ENCODE results near the gene C6orf47. TPM values are rescaled to one million over a fixed set of nuclear protein-coding genes. Genes with fewer than 3 reads are reported as not detected.

C6orf47 gene
- total RNA-seq, 4 donors from 2014 or later, result 22.2 to 34.9 (median 26.8) TPM

- intact Hi-C loops (cut with DNase I; ENCODE audit: low total_unique reads), result loop anchor here (5.0 kb wide), 1 partner anchor 1311 kb away; no protein-coding TSS in a partner anchor
- TF ChIP-seq POLR2A (IDR thresholded peaks at IDR 0.05), result no peak
- no peak for TF ChIP-seq CTCF (IDR thresholded peaks at IDR 0.05 in 4 of 5, conservative IDR thresholded peaks at IDR 0.05 in 1 of 5)
- no peak for ATAC-seq
- in situ Hi-C loops (cut with MboI; ENCODE audit: low sequenced_read_pairs in 4 of 4), result loop anchor here in 2 of 4 donors (25.0 kb wide), 2 partner anchors 301 to 526 kb away; partner anchors contain the start of genes AGER (in 2 of the 2), AGPAT1 (in 2 of the 2), GPSM3 (in 2 of the 2) and PBX2 (in 2 of the 2)
- Histone ChIP-seq H3K27me3 (no peaks in the 10 kb centered on the region), H3K9me3 (no peaks in the 10 kb centered on the region), H3K4me1 (peaks cover 36 to 42% of the 10 kb centered on the region in 2 donors), H3K4me3 (peak overlapping the region in 2 of 4 donors; percentile 71 to 82), H3K27ac (peak overlapping the region; percentile 80 to 100 (median 87)), H3K36me3 (peaks cover 0 to 14% of the 10 kb centered on the region in 2 donors)
- DNase-seq, result no peak
Measured at GRCh38 chr6:31661262-31662123, 915 bp upstream of the C6orf47 start.

- TF ChIP-seq CTCF (IDR thresholded peaks at IDR 0.05 in 4 of 5, conservative IDR thresholded peaks at IDR 0.05 in 1 of 5), result no peak
- TF ChIP-seq POLR2A (IDR thresholded peaks at IDR 0.05), result no peak
- peak overlapping the region; percentile 80 to 100 (median 87) for H3K27ac ChIP-seq
- intact Hi-C loops (cut with DNase I; ENCODE audit: low total_unique reads) (loop anchor here (1.0 to 5.0 kb wide), 2 partner anchors 8 to 1312 kb away; partner anchors contain the start of gene BAG6), in situ Hi-C loops (cut with MboI; ENCODE audit: low sequenced_read_pairs in 4 of 4) (loop anchor here in 2 of 4 donors (25.0 kb wide), 2 partner anchors 302 to 527 kb away; partner anchors contain the start of genes AGER (in 2 of the 2), AGPAT1 (in 2 of the 2), GPSM3 (in 2 of the 2) and PBX2 (in 2 of the 2))
- H3K36me3 ChIP-seq, result peaks cover 0 to 14% of the 10 kb centered on the region in 2 donors
- peak in 1 of 2 donors; percentile 17 for ATAC-seq
- H3K4me1 ChIP-seq, result peaks cover 34 to 40% of the 10 kb centered on the region in 2 donors
- DNase-seq, result no peak
- no peaks in the 10 kb centered on the region for H3K27me3 ChIP-seq
- peak overlapping the region; percentile 58 to 82 (median 76) for H3K4me3 ChIP-seq
- H3K9me3 ChIP-seq, result no peaks in the 10 kb centered on the region
Measured at GRCh38 chr6:31659649-31660380, 763 bp downstream of the C6orf47 start.

- no peak for TF ChIP-seq CTCF (IDR thresholded peaks at IDR 0.05 in 4 of 5, conservative IDR thresholded peaks at IDR 0.05 in 1 of 5)
- intact Hi-C loops (cut with DNase I; ENCODE audit: low total_unique reads), result no loop called here
- Histone ChIP-seq H3K27me3 (no peaks in the 10 kb centered on the region), H3K36me3 (peaks cover 0 to 14% of the 10 kb centered on the region in 2 donors), H3K27ac (peak overlapping the region; percentile 80 to 100 (median 87)), H3K4me1 (peaks cover 30 to 38% of the 10 kb centered on the region in 2 donors), H3K9me3 (no peaks in the 10 kb centered on the region), H3K4me3 (peak overlapping the region; percentile 58 to 82 (median 76))
- no peak for DNase-seq
- in situ Hi-C loops (cut with MboI; ENCODE audit: low sequenced_read_pairs in 4 of 4), result loop anchor here in 2 of 4 donors (25.0 kb wide), 2 partner anchors 303 to 528 kb away; partner anchors contain the start of genes AGER (in 2 of the 2), AGPAT1 (in 2 of the 2), GPSM3 (in 2 of the 2) and PBX2 (in 2 of the 2)
- no peak for ATAC-seq
Measured at GRCh38 chr6:31658983-31659648, 1.5 kb downstream of the C6orf47 start.

GRCh38 chr6:31658158-31658688, 2.4 kb downstream of the C6orf47 start:
- Histone ChIP-seq H3K4me3 (no peak overlapping the region), H3K27me3 (no peaks in the 10 kb centered on the region), H3K27ac (peak overlapping the region in 1 of 4 donors; percentile 100), H3K4me1 (peaks cover 29 to 36% of the 10 kb centered on the region in 2 donors), H3K9me3 (no peaks in the 10 kb centered on the region), H3K36me3 (peaks cover 0 to 8% of the 10 kb centered on the region in 2 donors)
- no peak for DNase-seq
- ATAC-seq, result no peak
- intact Hi-C loops (cut with DNase I; ENCODE audit: low total_unique reads) (no loop called here), in situ Hi-C loops (cut with MboI; ENCODE audit: low sequenced_read_pairs in 4 of 4) (loop anchor here in 2 of 4 donors (25.0 kb wide), 2 partner anchors 304 to 529 kb away; partner anchors contain the start of genes AGER (in 2 of the 2), AGPAT1 (in 2 of the 2), GPSM3 (in 2 of the 2) and PBX2 (in 2 of the 2))
- TF ChIP-seq POLR2A (IDR thresholded peaks at IDR 0.05) (no peak), CTCF (IDR thresholded peaks at IDR 0.05 in 4 of 5, conservative IDR thresholded peaks at IDR 0.05 in 1 of 5) (no peak)

Measured in gastrocnemius medialis (tissue), 4 donors.